C4-2B (cell line): ENCODE data around the gene C5orf24.
"Not testable (repeated sequence)": the region's sequence is repeated elsewhere in the genome, so short reads cannot be mapped to it uniquely, and the experiment has no call there.

Source experiments
- CTCF ChIP-seq: fragments of 450-650 bp; conservative IDR thresholded peaks from 2 replicates; pipeline ENCODE4 v1.5.1; 2017; ENCODE audit warnings: mild to moderate bottlenecking
- ZFX ChIP-seq: fragments of 450-650 bp; IDR thresholded peaks from 2 replicates; pipeline ENCODE4 v1.6.1; 2017

- not testable (repeated sequence) for TF ChIP-seq CTCF, ZFX
These were observed 10.7 kb downstream of the C5orf24 start for GRCh38 chr5:134856465-134856864.
